ENCODE results near the gene KLHL7.

The KLHL7 gene

DNA sequence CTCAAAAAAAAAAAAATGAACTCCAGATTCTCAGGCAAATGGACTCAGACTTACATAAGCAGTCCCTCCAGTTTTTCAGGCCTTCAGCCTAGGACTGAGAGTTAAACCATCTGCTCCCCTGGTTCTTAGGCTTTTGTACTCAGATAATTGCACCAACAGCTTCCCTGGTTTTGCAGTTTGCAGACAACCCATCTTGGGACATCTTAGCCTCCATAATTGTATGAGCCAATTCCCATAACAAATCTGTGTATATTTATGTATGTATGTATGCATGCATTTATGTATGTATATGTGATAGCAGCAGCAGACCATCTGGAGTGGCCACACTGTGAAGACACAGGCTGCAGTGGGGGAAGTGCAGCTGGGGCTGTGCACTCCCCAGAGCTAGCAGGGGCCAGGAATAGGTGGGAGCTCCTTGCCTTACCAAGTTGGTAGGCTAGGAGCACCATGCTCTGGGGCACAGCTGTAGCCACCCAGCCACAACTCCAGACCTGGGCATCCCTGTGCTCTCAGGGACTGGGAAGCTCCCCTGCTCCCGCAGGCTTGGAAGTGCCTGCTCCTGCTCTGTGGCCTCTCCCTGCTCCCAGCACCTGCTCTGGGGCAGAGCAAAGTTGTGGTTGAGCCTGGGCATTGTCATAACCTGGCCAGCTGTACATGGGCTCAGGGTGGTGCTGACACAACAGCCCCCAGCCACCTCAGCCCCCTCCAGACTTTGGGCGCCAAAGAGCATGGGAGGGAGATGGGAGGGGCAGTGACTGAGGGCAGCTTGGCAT lies 8.9 kb upstream of the KLHL7 start:
- ATAC-seq (replicated peaks): no peak
- no peak overlapping the region for H3K4me3 Mint-ChIP-seq
- peaks cover 7 to 20% of the 10 kb centered on the region in 2 donors for H3K27me3 Mint-ChIP-seq
- H3K4me1 Mint-ChIP-seq (ENCODE audit: low read depth in 2 of 2): no peaks in the 10 kb centered on the region
- no peak overlapping the region for H3K27ac Mint-ChIP-seq
- no peaks in the 10 kb centered on the region for H3K36me3 Mint-ChIP-seq (ENCODE audit: insufficient read depth)
- DNase-seq: no peak
- no peaks in the 10 kb centered on the region for H3K9me3 Mint-ChIP-seq

DNA sequence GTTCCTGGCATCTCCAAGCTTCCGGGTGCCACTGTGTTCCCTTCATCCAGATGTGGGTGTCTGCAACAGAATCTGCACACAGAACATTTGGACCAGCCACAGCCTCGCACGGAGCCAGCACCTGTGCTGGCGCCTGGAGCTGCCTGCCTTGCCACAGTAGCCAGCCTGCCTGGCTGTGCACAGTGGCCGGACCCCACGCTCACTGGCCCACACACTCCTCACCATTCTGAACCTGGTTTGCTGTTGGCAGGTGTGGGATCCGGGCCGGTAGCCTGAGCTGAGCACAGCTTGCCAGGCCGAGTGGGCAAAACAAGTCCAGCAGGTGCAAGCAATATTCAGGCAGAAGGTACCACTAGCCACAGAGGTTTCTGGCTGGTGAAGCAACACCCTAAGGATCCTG lies 7.6 kb upstream of the KLHL7 start:
- no peaks in the 10 kb centered on the region for H3K4me1 Mint-ChIP-seq (ENCODE audit: low read depth in 2 of 2)

DNA sequence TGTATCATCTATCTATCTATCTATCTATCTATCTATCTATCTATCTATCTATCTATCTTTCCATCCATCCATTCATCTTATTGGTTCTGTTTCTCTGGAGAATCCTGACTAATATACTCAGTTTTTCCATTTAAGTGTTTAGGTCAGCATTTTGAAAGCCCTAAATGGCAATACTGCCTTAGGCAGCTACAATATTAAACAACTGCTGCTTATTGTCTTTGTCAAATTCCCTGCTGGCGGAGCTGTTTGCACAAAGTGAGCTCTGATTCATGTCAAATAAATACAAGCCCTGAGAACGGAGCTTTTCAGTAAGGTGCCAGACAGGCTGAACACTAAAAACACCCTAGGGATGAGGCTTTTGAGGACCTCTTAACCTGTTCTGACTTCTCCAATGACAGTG lies 7.1 kb upstream of the KLHL7 start:
- no peak overlapping the region for H3K27ac Mint-ChIP-seq
- ATAC-seq (replicated peaks): no peak
- DNase-seq: no peak
- no peaks in the 10 kb centered on the region for H3K4me1 Mint-ChIP-seq (ENCODE audit: low read depth in 2 of 2)
- H3K9me3 Mint-ChIP-seq: no peaks in the 10 kb centered on the region
- no peak overlapping the region for H3K4me3 Mint-ChIP-seq
- H3K27me3 Mint-ChIP-seq: peaks cover 7 to 20% of the 10 kb centered on the region in 2 donors
- no peaks in the 10 kb centered on the region for H3K36me3 Mint-ChIP-seq (ENCODE audit: insufficient read depth)

More for the DNA sequence above, 7.6 kb upstream of the KLHL7 start:
- Mint-ChIP-seq H3K4me3 (no peak overlapping the region), H3K36me3 (ENCODE audit: insufficient read depth) (no peaks in the 10 kb centered on the region), H3K9me3 (no peaks in the 10 kb centered on the region), H3K27ac (no peak overlapping the region), H3K27me3 (peaks cover 7 to 20% of the 10 kb centered on the region in 2 donors)
- ATAC-seq (replicated peaks) (no peak), DNase-seq (no peak)

DNA sequence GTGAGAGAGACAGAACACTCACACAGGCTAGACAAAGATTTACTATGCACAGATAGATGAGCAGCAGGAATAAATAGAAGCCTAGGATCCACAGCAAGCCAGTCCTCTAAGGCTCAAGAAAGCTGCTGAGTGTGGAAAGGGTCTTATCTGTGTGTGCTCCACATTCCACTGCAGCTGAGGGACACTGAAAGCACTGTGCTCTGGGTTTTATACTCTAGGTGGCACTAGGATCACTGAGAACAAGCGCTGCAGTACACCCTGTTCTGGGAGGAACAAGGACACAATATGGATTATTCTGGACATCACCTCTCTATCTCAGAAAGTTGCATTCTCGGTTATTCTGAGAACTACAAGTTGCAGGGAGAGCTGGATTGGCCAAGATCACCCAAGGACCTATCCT lies 4.9 kb upstream of the KLHL7 start:
- peaks cover 1 to 7% of the 10 kb centered on the region in 2 donors for H3K4me1 Mint-ChIP-seq (ENCODE audit: low read depth in 2 of 2)
- DNase-seq (no peak), ATAC-seq (replicated peaks) (no peak)
- no peak overlapping the region for H3K4me3 Mint-ChIP-seq
- H3K27me3 Mint-ChIP-seq: peaks cover 7 to 20% of the 10 kb centered on the region in 2 donors
- H3K27ac Mint-ChIP-seq: no peak overlapping the region
- H3K9me3 Mint-ChIP-seq: no peaks in the 10 kb centered on the region
- H3K36me3 Mint-ChIP-seq (ENCODE audit: insufficient read depth): peaks cover 6% of the 10 kb centered on the region

DNA sequence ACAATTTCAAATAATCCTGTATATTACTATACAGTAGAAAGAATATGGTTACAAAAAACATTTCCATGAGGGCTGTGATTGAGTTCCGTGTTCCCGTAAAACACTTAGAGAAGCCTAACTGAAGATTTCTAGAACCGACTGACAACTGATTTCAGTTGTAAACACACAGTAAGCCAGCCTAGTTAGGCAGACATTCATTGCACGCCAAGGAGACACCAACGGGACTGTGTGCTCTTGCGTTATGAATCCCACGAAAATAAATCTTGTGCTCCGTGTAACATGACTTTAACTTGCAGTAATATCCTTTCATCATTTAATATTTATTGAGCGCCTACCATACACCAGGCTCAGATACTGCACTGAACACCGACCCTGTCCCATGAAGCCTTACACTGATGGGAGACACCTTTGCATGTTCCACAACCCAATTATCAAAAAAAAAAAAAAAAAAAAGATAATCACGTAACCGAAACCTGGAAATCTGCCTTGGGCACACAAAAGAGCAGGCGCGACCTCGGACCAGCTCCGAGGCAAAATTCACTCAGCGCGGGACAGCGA lies 420 bp upstream of the KLHL7 start:
- Mint-ChIP-seq H3K27ac (peak overlapping the region; percentile 97 to 99), H3K36me3 (ENCODE audit: insufficient read depth) (peaks cover 11% of the 10 kb centered on the region), H3K4me3 (peak overlapping the region; percentile 98 to 100), H3K27me3 (no peaks in the 10 kb centered on the region), H3K4me1 (ENCODE audit: low read depth in 2 of 2) (peaks cover 25 to 45% of the 10 kb centered on the region in 2 donors), H3K9me3 (no peaks in the 10 kb centered on the region)
- ATAC-seq (replicated peaks) (peak; percentile 16), DNase-seq (peak in 1 of 3 experiments; percentile 1)

DNA sequence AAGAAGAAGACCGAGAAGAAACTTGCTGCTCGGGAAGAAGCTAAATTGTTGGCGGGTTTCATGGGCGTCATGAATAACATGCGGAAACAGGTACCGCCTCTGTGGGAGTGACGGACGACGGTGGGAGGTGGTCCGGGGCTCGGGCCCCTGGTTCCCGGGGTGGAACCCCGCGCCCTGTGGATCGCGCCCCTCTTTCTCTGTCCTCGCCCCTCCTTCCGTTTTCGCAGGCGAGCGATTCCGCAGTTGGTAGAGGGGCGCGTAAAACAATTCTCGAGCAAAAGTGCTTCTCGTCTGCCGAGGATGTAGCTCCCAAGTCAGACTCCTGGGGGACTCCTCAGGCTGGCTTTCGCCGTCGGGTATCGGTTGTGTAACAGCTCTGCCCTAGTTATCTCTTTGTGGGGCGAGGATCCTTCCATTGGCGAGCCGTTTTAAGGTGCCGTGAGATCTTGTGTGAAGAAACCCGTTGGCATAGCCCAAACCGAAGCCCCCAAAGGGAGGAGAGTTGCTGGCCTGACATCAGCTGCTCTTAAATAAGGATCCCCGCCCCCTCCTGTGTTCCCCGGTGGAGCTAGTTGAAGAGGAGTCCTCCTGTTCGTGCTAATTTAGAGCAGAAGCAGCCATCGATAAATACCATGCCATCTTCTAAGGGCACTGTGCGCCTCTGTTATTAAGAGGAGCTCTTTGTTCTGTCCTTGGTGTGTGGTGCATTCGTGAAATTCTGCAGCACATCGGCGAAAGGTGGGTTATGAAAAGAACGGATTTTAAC lies 655 bp downstream of the KLHL7 start:
- H3K9me3 Mint-ChIP-seq: no peaks in the 10 kb centered on the region
- DNase-seq (peak; percentile 36 to 47 (median 44)), ATAC-seq (replicated peaks) (peak; percentile 51)
- H3K27me3 Mint-ChIP-seq: no peaks in the 10 kb centered on the region
- peak overlapping the region; percentile 97 to 99 for H3K27ac Mint-ChIP-seq
- peak overlapping the region; percentile 98 to 100 for H3K4me3 Mint-ChIP-seq
- H3K4me1 Mint-ChIP-seq (ENCODE audit: low read depth in 2 of 2): peaks cover 29 to 51% of the 10 kb centered on the region in 2 donors
- peaks cover 11% of the 10 kb centered on the region for H3K36me3 Mint-ChIP-seq (ENCODE audit: insufficient read depth)

DNA sequence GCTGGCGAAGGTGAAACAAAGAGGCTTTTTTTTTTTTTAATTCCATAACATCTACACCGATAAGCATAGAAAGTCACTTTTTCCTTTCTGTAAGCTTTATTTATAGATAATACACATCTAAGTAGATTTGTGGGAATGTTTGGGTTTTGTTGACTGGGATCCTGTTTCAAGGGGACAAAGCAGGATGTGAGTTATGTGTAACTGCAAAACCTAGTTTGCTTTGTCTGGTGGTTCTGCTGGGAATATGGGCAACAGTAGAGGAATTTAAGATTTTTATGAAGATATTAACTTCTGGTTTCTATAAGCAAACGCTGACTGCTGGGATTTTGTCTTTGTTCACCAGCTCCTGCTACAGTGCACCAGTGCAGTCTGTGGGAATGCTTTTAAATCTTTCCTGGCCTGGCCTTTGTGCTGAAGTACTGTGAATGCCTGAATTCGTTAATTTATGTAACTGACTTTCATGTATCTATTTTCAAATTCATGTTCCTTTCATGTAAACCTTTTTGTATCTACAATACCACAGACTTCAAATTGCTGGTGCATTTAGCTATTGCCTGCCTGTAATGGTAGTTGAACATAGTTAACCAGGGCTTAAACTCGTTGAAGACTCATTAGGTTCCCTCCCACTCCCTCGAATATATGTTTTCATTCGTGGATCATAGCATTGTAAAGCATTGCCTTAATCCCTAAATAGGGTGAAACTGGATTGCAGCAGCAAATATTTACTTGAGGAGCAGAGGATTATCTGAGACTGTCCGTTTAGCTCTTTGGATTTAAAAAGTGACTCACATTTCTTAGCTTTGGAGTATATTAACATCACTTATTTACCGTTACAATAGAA lies 1.5 kb downstream of the KLHL7 start:
- DNase-seq (no peak), ATAC-seq (replicated peaks) (no peak)
- peaks cover 11% of the 10 kb centered on the region for H3K36me3 Mint-ChIP-seq (ENCODE audit: insufficient read depth)
- peak overlapping the region; percentile 98 to 100 for H3K4me3 Mint-ChIP-seq
- peaks cover 29 to 51% of the 10 kb centered on the region in 2 donors for H3K4me1 Mint-ChIP-seq (ENCODE audit: low read depth in 2 of 2)
- no peaks in the 10 kb centered on the region for H3K27me3 Mint-ChIP-seq
- peak overlapping the region; percentile 97 to 99 for H3K27ac Mint-ChIP-seq
- H3K9me3 Mint-ChIP-seq: no peaks in the 10 kb centered on the region

DNA sequence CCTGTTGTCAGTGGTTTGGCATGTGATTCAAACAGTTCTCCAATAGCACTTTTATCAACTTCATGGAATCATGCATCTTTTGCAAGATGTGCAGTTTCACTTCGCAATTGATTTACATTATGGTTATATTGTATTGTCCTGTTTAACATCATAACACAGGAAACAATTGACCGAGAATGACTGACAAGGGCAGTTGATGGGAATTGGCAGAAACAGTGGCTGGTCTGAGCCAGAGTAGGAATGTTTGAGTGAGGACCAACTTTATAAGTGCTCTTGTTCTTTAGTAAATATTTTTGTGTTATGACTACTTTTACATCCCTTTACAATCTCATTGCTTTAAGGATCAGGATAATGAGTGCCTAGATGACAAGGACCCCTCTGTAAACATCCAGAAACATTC lies 2.2 kb downstream of the KLHL7 start:
- ATAC-seq (replicated peaks) (no peak), DNase-seq (no peak)
- peaks cover 11% of the 10 kb centered on the region for H3K36me3 Mint-ChIP-seq (ENCODE audit: insufficient read depth)
- H3K4me3 Mint-ChIP-seq: peak overlapping the region in 1 of 2 donors; percentile 100
- H3K27me3 Mint-ChIP-seq: no peaks in the 10 kb centered on the region
- H3K27ac Mint-ChIP-seq: no peak overlapping the region
- H3K9me3 Mint-ChIP-seq: no peaks in the 10 kb centered on the region
- H3K4me1 Mint-ChIP-seq (ENCODE audit: low read depth in 2 of 2): peaks cover 29 to 51% of the 10 kb centered on the region in 2 donors

DNA sequence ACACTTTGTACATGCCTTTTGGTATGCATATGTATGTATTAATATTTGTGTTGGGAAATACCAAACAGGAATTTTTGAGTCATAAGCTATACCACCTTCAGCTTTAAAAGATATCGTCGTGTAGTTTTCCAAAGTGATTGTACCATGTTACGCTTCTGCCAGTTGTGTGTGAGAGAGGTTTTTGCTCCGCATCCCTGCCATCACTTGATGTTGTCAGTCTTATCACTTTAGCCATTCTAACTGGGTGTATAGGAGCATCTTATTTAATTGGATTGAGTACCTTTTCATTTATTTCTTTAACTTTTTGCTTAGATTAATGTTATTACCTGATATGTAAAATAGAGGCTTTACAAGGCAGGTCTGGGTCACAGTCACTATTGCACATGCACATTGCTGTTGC lies 3.4 kb downstream of the KLHL7 start:
- peaks cover 32 to 53% of the 10 kb centered on the region in 2 donors for H3K4me1 Mint-ChIP-seq (ENCODE audit: low read depth in 2 of 2)
- no peaks in the 10 kb centered on the region for H3K9me3 Mint-ChIP-seq
- no peak for DNase-seq
- H3K27ac Mint-ChIP-seq: no peak overlapping the region
- no peak overlapping the region for H3K4me3 Mint-ChIP-seq
- H3K36me3 Mint-ChIP-seq (ENCODE audit: insufficient read depth): peaks cover 11% of the 10 kb centered on the region
- no peaks in the 10 kb centered on the region for H3K27me3 Mint-ChIP-seq
- no peak for ATAC-seq (replicated peaks)

DNA sequence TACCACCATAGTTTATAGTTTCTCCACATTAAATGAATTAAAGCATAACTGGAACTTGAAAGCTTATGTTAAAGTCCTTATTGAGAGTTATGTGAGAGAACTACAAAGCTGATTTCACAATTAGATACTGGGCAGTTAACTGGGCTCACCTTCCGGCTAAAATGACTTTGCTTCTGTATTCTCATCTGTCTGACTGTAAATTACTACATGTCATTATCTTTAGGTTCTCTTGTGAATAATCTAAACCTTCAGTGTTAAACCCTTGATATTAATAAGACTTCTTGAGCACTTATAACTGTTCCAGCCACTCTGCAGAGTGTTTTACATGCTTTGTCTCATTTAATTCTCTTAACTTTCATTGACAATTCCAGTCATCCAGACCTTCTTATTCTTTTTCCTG lies 3.9 kb downstream of the KLHL7 start:
- no peak for DNase-seq
- Mint-ChIP-seq H3K36me3 (ENCODE audit: insufficient read depth) (peaks cover 11% of the 10 kb centered on the region), H3K4me1 (ENCODE audit: low read depth in 2 of 2) (peaks cover 32 to 55% of the 10 kb centered on the region in 2 donors), H3K27ac (no peak overlapping the region), H3K9me3 (no peaks in the 10 kb centered on the region), H3K27me3 (no peaks in the 10 kb centered on the region), H3K4me3 (no peak overlapping the region)
- no peak for ATAC-seq (replicated peaks)

DNA sequence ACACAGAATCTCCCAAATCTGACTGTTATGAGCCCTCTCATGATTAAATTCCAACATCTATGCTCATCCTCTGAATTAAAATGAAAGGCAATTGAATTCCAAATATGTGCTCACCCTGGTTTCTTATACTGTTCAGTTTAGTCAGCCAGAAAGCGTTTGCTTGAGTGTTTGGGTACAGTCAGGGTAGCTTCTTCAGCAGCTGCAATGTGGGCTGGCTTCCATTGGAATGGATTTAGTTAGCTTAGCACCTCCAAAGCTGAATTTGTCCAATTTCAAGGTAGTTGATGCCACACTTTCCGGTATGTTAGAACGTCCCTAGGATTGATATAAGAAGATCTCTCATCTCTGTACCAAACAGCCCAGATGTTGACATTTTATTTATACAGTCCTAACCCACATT lies 9.3 kb downstream of the KLHL7 start:
- ATAC-seq (replicated peaks): no peak
- Mint-ChIP-seq H3K36me3 (ENCODE audit: insufficient read depth) (peaks cover 4% of the 10 kb centered on the region), H3K27ac (no peak overlapping the region), H3K27me3 (no peaks in the 10 kb centered on the region), H3K4me3 (no peak overlapping the region), H3K4me1 (ENCODE audit: low read depth in 2 of 2) (peaks cover 14 to 28% of the 10 kb centered on the region in 2 donors), H3K9me3 (no peaks in the 10 kb centered on the region)
- DNase-seq: no peak

DNA sequence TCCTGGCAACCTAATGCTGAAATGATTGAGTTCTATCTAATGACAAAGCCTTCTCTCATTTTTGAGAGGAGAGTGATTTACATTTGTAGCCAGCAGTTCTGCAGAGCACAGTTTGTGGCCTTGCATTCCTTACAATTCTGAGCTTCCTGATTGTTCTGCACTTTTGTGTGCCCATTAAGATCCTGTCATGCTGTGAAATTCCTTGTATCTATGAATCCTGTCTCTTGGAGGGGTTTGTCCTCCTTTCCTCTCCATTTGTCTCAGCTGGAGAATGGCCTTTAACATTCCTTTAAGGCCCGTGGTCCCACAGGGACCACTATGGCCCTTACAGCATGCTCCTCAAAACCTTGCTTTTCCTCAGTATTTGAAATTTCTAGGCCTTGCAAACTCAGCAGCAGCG lies 10.4 kb downstream of the KLHL7 start:
- Mint-ChIP-seq H3K27me3 (no peaks in the 10 kb centered on the region), H3K4me1 (ENCODE audit: low read depth in 2 of 2) (peaks cover 12 to 24% of the 10 kb centered on the region in 2 donors), H3K9me3 (no peaks in the 10 kb centered on the region), H3K36me3 (ENCODE audit: insufficient read depth) (peaks cover 4% of the 10 kb centered on the region), H3K27ac (peak overlapping the region in 1 of 2 donors; percentile 20), H3K4me3 (no peak overlapping the region)
- DNase-seq (no peak), ATAC-seq (replicated peaks) (no peak)

DNA sequence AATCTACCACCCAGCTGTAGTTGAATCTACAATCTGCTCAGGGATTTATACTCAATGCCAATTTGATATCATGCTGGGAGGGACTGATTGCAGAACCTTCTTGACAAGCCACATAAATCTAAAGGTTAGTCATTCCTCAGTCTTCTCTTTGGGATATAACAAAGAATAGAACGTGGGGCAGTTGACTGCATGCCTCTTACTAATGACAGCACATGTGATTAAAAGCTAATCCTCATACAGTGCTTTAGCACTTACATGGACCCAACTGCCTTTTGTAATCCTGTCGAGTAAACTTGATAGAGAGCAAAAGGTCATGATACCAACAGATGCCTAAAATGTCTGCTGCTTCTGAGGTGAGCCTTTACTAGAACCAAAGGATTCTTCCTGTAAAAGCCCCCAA lies 12.3 kb downstream of the KLHL7 start:
- peaks cover 8% of the 10 kb centered on the region for H3K36me3 Mint-ChIP-seq (ENCODE audit: insufficient read depth)
- no peaks in the 10 kb centered on the region for H3K9me3 Mint-ChIP-seq
- H3K4me3 Mint-ChIP-seq: no peak overlapping the region
- H3K27ac Mint-ChIP-seq: peak overlapping the region in 1 of 2 donors; percentile 60
- peaks cover 17 to 33% of the 10 kb centered on the region in 2 donors for H3K4me1 Mint-ChIP-seq (ENCODE audit: low read depth in 2 of 2)
- no peak for ATAC-seq (replicated peaks)
- DNase-seq: no peak
- no peaks in the 10 kb centered on the region for H3K27me3 Mint-ChIP-seq

All from effector memory CD8-positive, alpha-beta T cell (primary cell).